ENCODE measurements around the gene FAXC.
"Not testable (repeated sequence)": the region's sequence is repeated elsewhere in the genome, so short reads cannot be mapped to it uniquely, and the experiment has no call there.

The FAXC gene

GRCh38 chr6:99341862-99342455 lies 7.5 kb downstream of the FAXC start:
- no peak for DNase-seq (ENCODE audit: low read depth)

DNA sequence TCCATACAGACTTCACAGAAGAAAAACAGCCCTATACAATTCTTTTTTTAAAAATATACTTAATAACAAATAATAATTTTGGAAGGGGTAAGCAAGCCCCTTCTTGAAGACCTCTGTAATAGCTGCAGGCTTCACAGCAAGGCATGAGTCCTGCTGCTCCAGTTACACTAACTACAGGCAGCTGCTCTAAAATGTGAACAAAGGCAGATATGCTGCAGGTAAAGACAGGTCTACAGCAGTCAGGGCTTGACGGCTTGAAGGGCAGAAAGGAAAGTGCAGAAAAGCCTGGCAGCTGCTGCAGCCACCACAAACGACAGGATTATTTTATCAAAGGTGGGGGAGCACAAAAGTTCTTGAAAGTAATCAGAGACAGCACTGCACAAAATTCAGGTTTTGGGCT lies 11.3 kb downstream of the FAXC start:
- DNase-seq (ENCODE audit: low read depth): no peak

DNA sequence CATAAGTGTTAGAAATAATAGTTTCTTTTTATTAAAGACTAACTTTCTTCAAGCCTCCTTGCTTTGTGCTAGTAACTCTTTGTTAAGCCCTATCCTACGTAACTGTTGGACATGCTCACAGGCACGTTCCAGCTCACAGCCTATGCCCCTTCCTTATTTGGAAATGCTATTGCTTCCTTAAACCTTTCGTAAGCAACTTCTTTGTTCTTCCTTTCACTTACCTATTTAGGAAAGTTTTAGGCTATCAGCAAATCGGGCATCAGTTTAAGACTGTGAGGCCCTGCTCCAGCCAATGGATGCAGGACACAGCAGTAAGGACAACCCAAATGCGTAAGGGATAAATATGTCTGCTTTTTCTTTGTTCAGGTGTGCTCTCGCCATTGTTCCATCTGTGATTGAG lies 14.2 kb downstream of the FAXC start:
- not testable (repeated sequence) for DNase-seq (ENCODE audit: low read depth)

DNA sequence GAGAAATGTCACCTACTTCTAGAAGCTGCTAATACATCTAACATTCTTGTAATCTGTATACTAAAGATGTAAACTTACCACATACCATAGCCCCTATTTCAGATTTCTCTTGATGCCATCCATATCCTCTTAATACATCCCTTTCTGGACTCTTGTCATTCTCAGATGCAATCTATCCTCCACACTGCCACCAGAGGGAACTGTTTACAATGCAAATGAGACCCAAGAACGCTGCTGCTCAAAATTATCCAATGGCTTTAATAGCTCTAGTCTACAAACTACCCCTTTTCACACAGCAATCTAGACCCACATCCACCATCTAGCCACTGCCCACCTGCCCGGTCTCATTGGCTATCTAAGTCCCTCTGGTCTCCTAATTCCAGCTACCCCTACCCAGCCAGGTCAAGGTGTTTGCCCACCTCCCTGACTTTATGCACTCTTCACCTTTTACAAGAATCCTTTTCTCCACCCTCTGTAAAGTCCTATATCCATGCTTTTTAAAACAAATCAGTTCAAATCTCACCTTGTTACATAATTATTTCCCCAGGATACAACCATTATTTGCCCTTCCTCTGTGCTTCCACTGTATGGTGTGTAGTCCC lies 14.8 kb downstream of the FAXC start:
- DNase-seq (ENCODE audit: low read depth): no peak

GRCh38 chr6:99333068-99333467 lies 16.4 kb downstream of the FAXC start:
- DNase-seq (ENCODE audit: low read depth): no peak

GRCh38 chr6:99331531-99331930 lies 17.9 kb downstream of the FAXC start:
- DNase-seq (ENCODE audit: low read depth): no peak

GRCh38 chr6:99330159-99330558 lies 19.3 kb downstream of the FAXC start:
- peak; percentile 38 for DNase-seq (ENCODE audit: low read depth)

DNA sequence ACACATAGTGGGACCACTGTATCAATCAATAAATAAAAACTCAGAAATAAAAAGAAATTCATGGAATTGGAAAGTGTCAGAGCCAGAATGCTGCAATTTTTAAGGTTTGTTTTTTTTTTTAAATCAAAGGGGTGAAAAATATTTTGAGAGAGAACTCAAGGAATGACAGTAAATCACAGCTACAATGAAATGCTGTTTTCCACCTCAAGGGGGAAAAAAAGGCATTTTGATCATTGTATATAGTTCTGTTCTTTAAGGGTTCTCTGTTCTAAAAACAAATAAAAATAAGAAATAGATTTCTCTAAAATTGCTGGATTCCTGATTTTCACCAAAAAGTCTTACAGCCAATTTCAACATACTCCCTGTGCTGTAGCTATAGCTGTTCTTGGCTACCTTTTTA lies 24.5 kb downstream of the FAXC start:
- DNase-seq (ENCODE audit: low read depth): no peak

- no peak for DNase-seq (ENCODE audit: low read depth)
Measured at GRCh38 chr6:99318566-99318965, 30.9 kb downstream of the FAXC start.

GRCh38 chr6:99312354-99312753 lies 37.1 kb downstream of the FAXC start:
- no peak for DNase-seq (ENCODE audit: low read depth)

DNA sequence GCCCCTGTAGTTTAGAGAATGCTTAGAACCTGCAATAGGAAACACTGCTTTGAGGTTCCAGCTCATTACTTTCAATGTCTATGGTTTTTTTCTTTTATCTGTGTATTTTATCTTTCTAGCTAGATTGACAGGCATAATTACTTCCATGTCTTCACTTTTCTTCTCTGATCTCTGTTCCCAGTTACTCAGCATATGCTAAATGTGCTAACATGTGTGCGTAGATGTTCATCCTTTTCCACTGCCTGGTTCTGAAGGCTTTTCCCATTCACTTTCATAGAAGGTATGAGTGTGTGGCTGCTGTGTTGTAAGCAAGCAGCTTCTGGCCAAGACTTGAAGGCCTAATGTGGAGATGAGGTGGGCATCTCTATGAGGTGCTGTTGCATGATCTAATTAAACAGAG lies 38.9 kb downstream of the FAXC start:
- DNase-seq (ENCODE audit: low read depth): no peak

- DNase-seq (ENCODE audit: low read depth): no peak
Measured at GRCh38 chr6:99309557-99309956, 39.9 kb downstream of the FAXC start.

DNA sequence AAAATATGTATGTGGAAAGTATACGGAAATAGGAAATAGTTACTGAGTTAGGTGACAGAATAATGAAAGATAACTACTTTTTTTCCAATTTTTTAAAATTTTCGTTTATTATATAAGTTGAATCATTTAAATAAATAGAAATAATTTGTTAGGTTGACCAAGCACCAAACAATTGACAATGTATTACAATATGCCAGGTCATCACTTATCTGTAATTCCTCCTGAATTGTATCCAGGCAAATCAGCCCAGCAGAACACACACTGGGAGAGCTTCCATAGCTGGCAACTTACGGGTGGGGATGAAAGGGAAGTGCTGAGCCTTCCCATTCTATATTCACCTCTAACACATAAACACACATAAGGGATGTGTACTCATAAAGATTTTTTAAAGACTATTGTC lies 40.7 kb downstream of the FAXC start:
- no peak for DNase-seq (ENCODE audit: low read depth)

DNA sequence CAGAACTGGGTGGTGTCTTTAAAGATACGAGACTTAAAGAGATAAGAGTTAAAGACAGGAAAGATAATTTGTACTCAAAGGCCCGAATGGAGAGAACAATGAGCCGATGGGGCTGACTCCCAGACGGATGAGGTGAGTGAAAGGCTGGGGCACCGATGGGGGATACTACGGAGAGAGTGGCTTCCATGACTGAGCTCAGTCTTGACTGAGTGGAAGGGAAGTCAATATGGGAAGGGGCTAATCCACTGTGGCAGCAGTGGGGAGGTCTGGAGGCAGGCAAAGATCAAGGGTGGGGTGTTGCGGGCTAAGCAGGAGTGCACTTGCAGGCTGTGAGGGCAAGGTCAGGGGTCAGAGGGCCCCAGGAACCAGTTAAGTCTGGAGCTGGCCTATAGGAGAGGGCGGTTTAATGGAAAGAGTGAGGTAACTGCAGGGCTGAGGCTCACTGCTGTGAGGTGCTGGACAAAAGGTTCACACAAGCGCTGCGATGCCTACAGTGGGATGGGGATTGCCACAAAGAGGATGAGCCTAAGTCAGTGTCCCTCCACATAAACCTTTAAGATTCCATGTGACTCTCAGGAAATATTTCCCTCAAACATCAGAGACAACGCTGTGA lies 42.1 kb downstream of the FAXC start:
- no peak for DNase-seq (ENCODE audit: low read depth)

DNA sequence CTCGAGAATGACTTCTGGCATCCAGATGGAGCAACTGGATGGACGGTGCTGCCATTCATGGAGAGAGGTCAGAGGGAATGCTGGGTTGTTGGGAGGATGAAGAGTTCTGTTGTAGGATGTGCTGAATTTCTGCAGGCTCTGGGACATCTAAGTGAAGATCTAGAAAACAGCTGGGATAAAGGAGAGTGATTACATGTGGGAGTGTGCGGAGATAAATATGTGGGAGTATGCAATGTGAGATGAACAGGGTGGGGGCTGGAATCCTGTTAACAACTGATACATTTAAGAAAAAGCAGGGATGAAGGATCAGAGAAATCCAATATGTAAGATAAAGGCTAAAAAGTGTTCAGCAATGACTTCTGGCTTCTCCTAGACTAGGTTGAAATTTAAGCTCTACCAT lies 43.1 kb downstream of the FAXC start:
- DNase-seq (ENCODE audit: low read depth): no peak

DNA sequence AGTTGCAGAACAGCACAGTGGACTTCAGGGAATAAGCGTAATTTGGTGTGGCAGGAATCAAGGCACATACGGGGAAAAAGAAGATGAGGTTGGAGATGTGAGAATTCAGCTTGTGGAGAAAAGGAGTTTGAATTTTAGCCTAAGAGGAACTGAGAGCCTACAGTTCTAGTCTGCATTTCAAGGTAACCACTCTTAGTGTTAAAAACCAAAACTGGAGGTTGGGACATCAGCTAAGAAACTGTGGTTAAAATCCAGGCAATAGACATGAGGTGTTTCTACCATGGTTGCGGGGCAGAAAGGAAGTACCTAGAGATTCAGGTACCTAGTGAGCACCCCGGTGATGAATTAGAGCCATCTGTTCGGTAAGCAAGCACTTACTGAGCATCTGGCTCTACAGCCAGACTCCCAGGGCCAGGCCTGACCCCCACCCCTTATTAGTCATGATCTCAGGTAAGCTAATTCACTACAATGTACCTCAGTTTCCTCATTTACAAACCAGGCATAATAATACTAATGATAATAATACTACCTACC lies 44.4 kb downstream of the FAXC start:
- no peak for DNase-seq (ENCODE audit: low read depth)

- no peak for DNase-seq (ENCODE audit: low read depth)
Measured at GRCh38 chr6:99297415-99297814, 52.1 kb downstream of the FAXC start.

GRCh38 chr6:99297006-99297405 lies 52.5 kb downstream of the FAXC start:
- DNase-seq (ENCODE audit: low read depth): no peak

GRCh38 chr6:99296261-99296660 lies 53.2 kb downstream of the FAXC start:
- no peak for DNase-seq (ENCODE audit: low read depth)

- DNase-seq (ENCODE audit: low read depth): no peak
Measured at GRCh38 chr6:99295276-99295675, 54.2 kb downstream of the FAXC start.

- no peak for DNase-seq (ENCODE audit: low read depth)
Measured at GRCh38 chr6:99294786-99295185, 54.7 kb downstream of the FAXC start.

DNA sequence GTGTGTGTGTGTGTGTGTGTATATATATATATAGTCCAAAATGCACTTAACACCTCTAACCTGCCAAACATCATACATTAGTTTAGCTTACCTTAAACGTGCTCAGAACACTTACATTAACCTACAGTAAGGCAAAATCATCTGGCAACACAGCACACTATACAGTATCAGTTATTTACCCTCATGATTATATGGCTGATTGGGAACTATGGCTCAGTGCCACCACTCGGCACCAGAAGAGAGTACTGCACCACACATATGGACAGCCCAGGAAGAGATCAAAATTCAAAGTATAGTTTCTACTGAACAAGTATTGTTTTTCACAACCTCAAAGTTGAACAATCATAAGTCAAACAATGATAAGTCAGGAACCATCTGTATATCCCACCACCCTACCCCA lies 59.8 kb downstream of the FAXC start:
- DNase-seq (ENCODE audit: low read depth): no peak

DNA sequence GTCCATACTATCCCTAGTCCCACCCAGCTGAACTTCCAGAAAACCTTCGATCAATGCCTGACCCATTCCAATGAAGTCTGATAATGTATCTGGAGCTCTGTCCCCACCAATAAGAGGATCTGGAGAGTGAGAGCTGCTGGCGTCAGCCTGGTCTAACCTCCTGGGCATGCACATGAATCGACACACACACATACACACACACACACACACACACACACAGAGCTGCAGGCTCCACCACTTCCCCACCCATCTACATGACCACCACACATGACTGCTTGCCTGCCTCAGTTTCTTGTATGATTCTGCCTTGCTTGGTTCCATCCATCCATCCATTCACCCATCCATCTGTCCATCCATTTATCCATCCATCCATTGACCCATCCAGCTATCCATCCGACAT lies 60.8 kb downstream of the FAXC start:
- DNase-seq (ENCODE audit: low read depth): no peak

DNA sequence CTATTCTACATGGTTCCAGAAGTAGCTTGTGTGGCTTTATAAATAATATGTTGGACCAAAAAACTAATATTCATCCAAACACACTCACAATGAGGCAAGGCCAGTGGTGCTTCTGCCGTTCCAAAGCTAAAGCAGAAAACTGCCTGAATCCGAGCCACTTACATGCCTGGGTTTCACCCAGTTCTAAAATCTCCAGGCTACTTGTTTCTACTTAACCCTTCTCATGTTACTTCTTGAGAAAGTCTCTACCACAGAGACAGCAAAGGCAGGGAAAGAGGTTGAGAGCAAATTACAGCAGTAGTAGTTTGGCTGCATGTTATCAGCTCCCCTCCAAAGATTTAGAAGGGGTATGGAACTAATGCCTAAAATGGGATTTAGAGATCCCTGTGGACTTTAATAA lies 62.0 kb downstream of the FAXC start:
- no peak for DNase-seq (ENCODE audit: low read depth)
